Loucy (cell line): ENCODE measurements around the gene PLAAT2.

ENCODE experiments used
- H2AFZ ChIP-seq: fragments of 200-600 bp; sonication (generic); 2 replicates; pipeline ENCODE4 v1.6.0; 2016; ENCODE audit warnings: antibody characterized with exemption, mild to moderate bottlenecking, low read length, moderate library complexity
- H3F3A ChIP-seq: fragments of 200-600 bp; 2 replicates; pipeline ENCODE4 v1.6.0; 2016; ENCODE audit warnings: antibody characterized with exemption, low read depth, mild to moderate bottlenecking
- H3K27me3 ChIP-seq: fragments of 200-600 bp; sonication (generic); 2 replicates; pipeline ENCODE4 v1.6.1; 2014; ENCODE audit warnings: low read length, mild to moderate bottlenecking; ENCODE audit not compliant: insufficient read depth, poor library complexity, severe bottlenecking
- H3K36me3 ChIP-seq: fragments of 200-600 bp; sonication (generic); 2 replicates; pipeline ENCODE4 v1.6.1; 2016; ENCODE audit warnings: low read length; ENCODE audit not compliant: insufficient read depth
- H3K4me1 ChIP-seq: fragments of 200-600 bp; sonication (generic); 2 replicates; pipeline ENCODE4 v1.5.1; 2014; ENCODE audit warnings: low read length, mild to moderate bottlenecking; ENCODE audit not compliant: insufficient read depth, poor library complexity, severe bottlenecking
- H3K4me2 ChIP-seq: fragments of 200-600 bp; sonication (generic); 2 replicates; pipeline ENCODE4 v1.6.0; 2014; ENCODE audit warnings: antibody characterized with exemption, low read length, low read depth, mild to moderate bottlenecking; ENCODE audit not compliant: poor library complexity, severe bottlenecking
- H3K4me3 ChIP-seq: fragments of 200-600 bp; sonication (generic); 2 replicates; pipeline ENCODE4 v1.5.1; 2014; ENCODE audit warnings: low read length, mild to moderate bottlenecking, mixed read lengths; ENCODE audit not compliant: poor library complexity, severe bottlenecking
- H3K79me2 ChIP-seq: fragments of 200-600 bp; sonication (generic); 2 replicates; pipeline ENCODE4 v1.6.1; 2014; ENCODE audit warnings: low read length; ENCODE audit not compliant: insufficient read depth
- H3K9ac ChIP-seq: fragments of 200-600 bp; sonication (generic); 2 replicates; pipeline ENCODE4 v1.6.0; 2014; ENCODE audit warnings: mild to moderate bottlenecking, low read depth, low read length, moderate library complexity; ENCODE audit not compliant: poor library complexity, severe bottlenecking
- H3K9me2 ChIP-seq: fragments of 200-600 bp; sonication (generic); replicated peaks from 2 replicates; pipeline ENCODE4 v1.6.1; 2016; ENCODE audit warnings: low read depth, low read length, mixed read lengths
- H3K9me3 ChIP-seq: fragments of 200-600 bp; sonication (generic); 2 replicates; pipeline ENCODE4 v1.6.1; 2014; ENCODE audit warnings: mild to moderate bottlenecking, antibody characterized with exemption, low read length, low read depth; ENCODE audit not compliant: insufficient read depth
- H4K20me1 ChIP-seq: fragments of 200-600 bp; sonication (generic); 2 replicates; pipeline ENCODE4 v1.6.0; 2014; ENCODE audit warnings: antibody characterized with exemption, low read length, mild to moderate bottlenecking; ENCODE audit not compliant: insufficient read depth, poor library complexity, severe bottlenecking
- CTCF ChIP-seq: fragments of 200-600 bp; sonication (generic); conservative IDR thresholded peaks from 2 replicates; pipeline ENCODE4 v1.5.1; 2014; ENCODE audit warnings: mild to moderate bottlenecking, antibody characterized with exemption, low read length
- EZH2phosphoT487 ChIP-seq: fragments of 200-600 bp; IDR thresholded peaks from 2 replicates; pipeline ENCODE4 v1.6.1; 2018; ENCODE audit warnings: antibody characterized with exemption, mild to moderate bottlenecking, moderate library complexity, borderline replicate concordance

Gene PLAAT2

GRCh38 chr11:63518548-63518947 is 44.6 kb downstream of the PLAAT2 start:
- TF ChIP-seq EZH2phosphoT487 (no peak), CTCF (no peak)
- no peaks in the 10 kb centered on the region for H3K27me3 ChIP-seq
- no peaks in the 10 kb centered on the region for H3K9me2 ChIP-seq
- H3K79me2 ChIP-seq: no peaks in the 10 kb centered on the region
- peak overlapping the region; percentile 22 for H3K4me2 ChIP-seq
- 0 out of 2 replicates have a peak, but pooled peaks cover 2% of the 10 kb centered on the region for H3F3A ChIP-seq
- H4K20me1 ChIP-seq: no peaks in the 10 kb centered on the region
- H2AFZ ChIP-seq: no peak overlapping the region
- no peaks in the 10 kb centered on the region for H3K36me3 ChIP-seq
- peaks cover 10% of the 10 kb centered on the region for H3K9me3 ChIP-seq
- H3K4me3 ChIP-seq: peak overlapping the region; percentile 29
- peaks cover 20% of the 10 kb centered on the region for H3K4me1 ChIP-seq
- H3K9ac ChIP-seq: no peak overlapping the region

- H3K9me2 ChIP-seq: no peaks in the 10 kb centered on the region
- H3K79me2 ChIP-seq: no peaks in the 10 kb centered on the region
- H3K4me1 ChIP-seq: peaks cover 18% of the 10 kb centered on the region
- H3K4me3 ChIP-seq: no peak overlapping the region
- H3K9ac ChIP-seq: no peak overlapping the region
- H3K36me3 ChIP-seq: no peaks in the 10 kb centered on the region
- no peaks in the 10 kb centered on the region for H3K27me3 ChIP-seq
- H3F3A ChIP-seq: 0 out of 2 replicates have a peak, but pooled peaks cover 2% of the 10 kb centered on the region
- no peak overlapping the region for H3K4me2 ChIP-seq
- no peaks in the 10 kb centered on the region for H4K20me1 ChIP-seq
- TF ChIP-seq EZH2phosphoT487 (no peak), CTCF (no peak)
- H3K9me3 ChIP-seq: peaks cover 10% of the 10 kb centered on the region
- H2AFZ ChIP-seq: no peak overlapping the region
Measured at GRCh38 chr11:63517156-63517555, 46.0 kb downstream of the PLAAT2 start.

GRCh38 chr11:63516109-63516508 is 47.1 kb downstream of the PLAAT2 start:
- no peak overlapping the region for H2AFZ ChIP-seq
- H3K4me1 ChIP-seq: peaks cover 23% of the 10 kb centered on the region
- TF ChIP-seq CTCF: no peak
- no peak for TF ChIP-seq EZH2phosphoT487
- H3K4me2 ChIP-seq: no peak overlapping the region
- no peaks in the 10 kb centered on the region for H3K27me3 ChIP-seq
- H3K9ac ChIP-seq: no peak overlapping the region
- H3K9me2 ChIP-seq: no peaks in the 10 kb centered on the region
- H3K9me3 ChIP-seq: peaks cover 10% of the 10 kb centered on the region
- no peaks in the 10 kb centered on the region for H3K36me3 ChIP-seq
- H4K20me1 ChIP-seq: no peaks in the 10 kb centered on the region
- H3K4me3 ChIP-seq: no peak overlapping the region
- H3F3A ChIP-seq: 0 out of 2 replicates have a peak, but pooled peaks cover 2% of the 10 kb centered on the region
- no peaks in the 10 kb centered on the region for H3K79me2 ChIP-seq
